Trophoblast cell (in vitro differentiated cells and primary cell): ENCODE measurements around the gene TRIM5. TPM values are rescaled to one million over a fixed set of nuclear protein-coding genes. Genes with fewer than 3 reads are reported as not detected.
A peak's percentile ranks its signal among the peaks of the same experiment; 100 is the strongest.

ENCODE experiments used
- DNase-seq, 2 donors: peaks; one replicate each; pipeline ENCODE4 v3.0.0-alpha.2; 2016
- H2AFZ ChIP-seq: 2 replicates; pipeline ENCODE4 v1.6.1; 2013; ENCODE audit warnings: low read length, moderate library complexity, mild to moderate bottlenecking; ENCODE audit not compliant: insufficient read depth, poor library complexity
- H2AK5ac ChIP-seq: 2 replicates; pipeline ENCODE4 v1.6.1; 2013; ENCODE audit warnings: mild to moderate bottlenecking, low read length
- H2BK120ac ChIP-seq: 2 replicates; pipeline ENCODE4 v1.6.1; 2013; ENCODE audit warnings: low read length, mild to moderate bottlenecking, moderate library complexity; ENCODE audit not compliant: insufficient read depth, poor library complexity
- H2BK12ac ChIP-seq: 2 replicates; pipeline ENCODE4 v1.6.1; 2013; ENCODE audit warnings: mild to moderate bottlenecking, low read length, moderate library complexity
- H2BK5ac ChIP-seq: 2 replicates; pipeline ENCODE4 v1.6.1; 2013; ENCODE audit warnings: low read length, low read depth, moderate library complexity, mild to moderate bottlenecking; ENCODE audit not compliant: poor library complexity
- H3K14ac ChIP-seq: 2 replicates; pipeline ENCODE4 v1.6.1; 2013; ENCODE audit warnings: mild to moderate bottlenecking, low read length
- H3K18ac ChIP-seq: 2 replicates; pipeline ENCODE4 v1.6.1; 2013; ENCODE audit warnings: mild to moderate bottlenecking, low read length
- H3K23ac ChIP-seq: 2 replicates; pipeline ENCODE4 v1.6.1; 2013; ENCODE audit warnings: low read length
- H3K27ac ChIP-seq: 2 replicates; pipeline ENCODE4 v1.5.1; 2013; ENCODE audit warnings: low read depth, mild to moderate bottlenecking, inconsistent platforms, low read length, moderate library complexity
- H3K27me3 ChIP-seq: 2 replicates; pipeline ENCODE4 v1.6.1; 2013; ENCODE audit warnings: inconsistent platforms, mild to moderate bottlenecking, low read length, moderate library complexity; ENCODE audit not compliant: insufficient read depth
- H3K36me3 ChIP-seq, 2 experiments: 1 replicate in 1 of 2; 2 replicates in 1 of 2; pipeline ENCODE4 v1.6.1; 2013; ENCODE audit warnings: low read length in 2 of 2, mild to moderate bottlenecking in 2 of 2, moderate library complexity in 1 of 2; ENCODE audit not compliant: insufficient read depth in 2 of 2, control insufficient read depth in 1 of 2
- H3K4ac ChIP-seq: 2 replicates; pipeline ENCODE4 v1.6.1; 2013; ENCODE audit warnings: low read depth, mild to moderate bottlenecking, low read length, moderate library complexity
- H3K4me1 ChIP-seq, 2 experiments: 1 replicate in 1 of 2; 2 replicates in 1 of 2; pipeline ENCODE4 v1.6.1; 2013; ENCODE audit warnings: low read length in 2 of 2, mild to moderate bottlenecking in 2 of 2, moderate library complexity in 1 of 2; ENCODE audit not compliant: insufficient read depth in 2 of 2, control insufficient read depth in 1 of 2
- H3K4me2 ChIP-seq: 2 replicates; pipeline ENCODE4 v1.6.1; 2013; ENCODE audit warnings: inconsistent platforms, mild to moderate bottlenecking, low read length, moderate library complexity
- H3K4me3 ChIP-seq: 2 replicates; pipeline ENCODE4 v1.5.1; 2013; ENCODE audit warnings: mild to moderate bottlenecking, low read depth, low read length, inconsistent platforms
- H3K79me1 ChIP-seq: one replicate; pipeline ENCODE4 v1.6.1; 2013; ENCODE audit warnings: low read length
- H3K79me2 ChIP-seq: 2 replicates; pipeline ENCODE4 v1.6.1; 2013; ENCODE audit warnings: low read length, mild to moderate bottlenecking; ENCODE audit not compliant: control insufficient read depth, insufficient read depth, poor library complexity
- H3K9ac ChIP-seq: 2 replicates; pipeline ENCODE4 v1.6.1; 2013; ENCODE audit warnings: mild to moderate bottlenecking, low read length
- H3K9me3 ChIP-seq: 2 replicates; pipeline ENCODE4 v1.6.1; 2013; ENCODE audit warnings: low read depth, mild to moderate bottlenecking, control low read depth, inconsistent platforms, low read length; ENCODE audit not compliant: insufficient read depth
- H4K12ac ChIP-seq: 2 replicates; pipeline ENCODE4 v1.6.1; 2013; ENCODE audit warnings: low read depth, mild to moderate bottlenecking, low read length, moderate library complexity
- H4K8ac ChIP-seq: 2 replicates; pipeline ENCODE4 v1.6.1; 2013; ENCODE audit warnings: low read depth, mild to moderate bottlenecking, low read length, moderate library complexity
- H4K91ac ChIP-seq: one replicate; pipeline ENCODE4 v1.6.1; 2013; ENCODE audit warnings: low read depth, mild to moderate bottlenecking, low read length, moderate library complexity
- WGBS: extraction: QIAGEN DNeasy Blood & Tissue Kit; methylation state at CpG from one replicate; pipeline ENCODE4 v1.1.7; 2013; ENCODE audit warnings: missing lambda C conversion rate; ENCODE audit not compliant: insufficient read length, insufficient coverage; ENCODE audit errors: extremely low coverage; 5-methylcytosine and 5-hydroxymethylcytosine counted together
- polyA plus RNA-seq: library from polyadenylated mRNA; stranded (reverse); fragments of 200-250 nt; gene quantifications from 2 replicates; pipeline ENCODE4 v1.2.3, GENCODE V29; 2013

Gene TRIM5, protein sequence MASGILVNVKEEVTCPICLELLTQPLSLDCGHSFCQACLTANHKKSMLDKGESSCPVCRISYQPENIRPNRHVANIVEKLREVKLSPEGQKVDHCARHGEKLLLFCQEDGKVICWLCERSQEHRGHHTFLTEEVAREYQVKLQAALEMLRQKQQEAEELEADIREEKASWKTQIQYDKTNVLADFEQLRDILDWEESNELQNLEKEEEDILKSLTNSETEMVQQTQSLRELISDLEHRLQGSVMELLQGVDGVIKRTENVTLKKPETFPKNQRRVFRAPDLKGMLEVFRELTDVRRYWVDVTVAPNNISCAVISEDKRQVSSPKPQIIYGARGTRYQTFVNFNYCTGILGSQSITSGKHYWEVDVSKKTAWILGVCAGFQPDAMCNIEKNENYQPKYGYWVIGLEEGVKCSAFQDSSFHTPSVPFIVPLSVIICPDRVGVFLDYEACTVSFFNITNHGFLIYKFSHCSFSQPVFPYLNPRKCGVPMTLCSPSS
- polyA plus RNA-seq: 41.2 and 42.4 TPM in 2 replicates

GRCh38 chr11:5684646-5685362 is at the start of gene TRIM5:
TSS of gene TRIM5 (minus strand) at chr11:5685074. CDS start at chr11:5680177, 4,897 bp downstream.
- H3K27me3 ChIP-seq: no peaks in the 10 kb centered on the region
- WGBS: no CpG with 5 or more reads among the region's 13 CpGs
- no peak within 1 kb of the TSS for H3K4ac ChIP-seq
- no peak within 1 kb of the TSS for H3K4me3 ChIP-seq
- H3K14ac ChIP-seq: peak within 1 kb of the TSS; percentile 42
- H2BK5ac ChIP-seq: peak within 1 kb of the TSS; percentile 67
- no peak within 1 kb of the TSS for H2AK5ac ChIP-seq
- H3K23ac ChIP-seq: no peak within 1 kb of the TSS
- no peak within 1 kb of the TSS for H2AFZ ChIP-seq
- H4K12ac ChIP-seq: no peak within 1 kb of the TSS
- H3K9ac ChIP-seq: peak within 1 kb of the TSS; percentile 79
- peaks cover 2% of the 10 kb centered on the region for H3K9me3 ChIP-seq
- peaks cover 0 to 2% of the 10 kb centered on the region in 2 experiments for H3K4me1 ChIP-seq
- peaks cover 2% of the 10 kb centered on the region in 2 experiments for H3K36me3 ChIP-seq
- peak within 1 kb of the TSS; percentile 36 for H2BK12ac ChIP-seq
- H2BK120ac ChIP-seq: peak within 1 kb of the TSS; percentile 38
- no peak within 1 kb of the TSS for H4K8ac ChIP-seq
- H3K79me1 ChIP-seq: peaks cover 6% of the 10 kb centered on the region
- peak within 1 kb of the TSS; percentile 94 for H3K4me2 ChIP-seq
- peak within 1 kb of the TSS; percentile 93 for H3K27ac ChIP-seq
- no peak within 1 kb of the TSS for H3K18ac ChIP-seq
- peak within 1 kb of the TSS; percentile 55 for H4K91ac ChIP-seq
- H3K79me2 ChIP-seq: no peaks in the 10 kb centered on the region
- DNase-seq: peak; percentile 95 to 98

GRCh38 chr11:5727691-5728090 is 42.8 kb upstream of the TRIM5 start:
- Histone ChIP-seq H3K79me2 (no peaks in the 10 kb centered on the region), H4K8ac (no peak overlapping the region), H3K14ac (no peak overlapping the region), H3K27me3 (no peaks in the 10 kb centered on the region), H2AK5ac (no peak overlapping the region), H3K23ac (no peak overlapping the region), H3K36me3 (no peaks in the 10 kb centered on the region), H3K18ac (no peak overlapping the region), H2BK120ac (no peak overlapping the region), H4K12ac (no peak overlapping the region), H3K27ac (no peak overlapping the region), H2BK12ac (no peak overlapping the region), H3K9ac (no peak overlapping the region), H3K4ac (no peak overlapping the region), H4K91ac (no peak overlapping the region), H3K9me3 (peaks cover 2% of the 10 kb centered on the region), H3K4me1 (no peaks in the 10 kb centered on the region), H3K79me1 (no peaks in the 10 kb centered on the region), H3K4me2 (no peak overlapping the region), H3K4me3 (no peak overlapping the region), H2BK5ac (no peak overlapping the region), H2AFZ (no peak overlapping the region)
- no CpG with 5 or more reads among the region's 1 CpG for WGBS
- no peak for DNase-seq

GRCh38 chr11:5726351-5726750 is 41.5 kb upstream of the TRIM5 start:
- Histone ChIP-seq H2BK5ac (no peak overlapping the region), H3K36me3 (no peaks in the 10 kb centered on the region), H3K9me3 (peaks cover 2% of the 10 kb centered on the region), H3K79me2 (no peaks in the 10 kb centered on the region), H3K4ac (no peak overlapping the region), H3K9ac (no peak overlapping the region), H2BK120ac (no peak overlapping the region), H3K14ac (no peak overlapping the region), H2AFZ (no peak overlapping the region), H4K8ac (no peak overlapping the region), H3K27ac (no peak overlapping the region), H4K91ac (no peak overlapping the region), H3K18ac (no peak overlapping the region), H4K12ac (no peak overlapping the region), H3K4me1 (no peaks in the 10 kb centered on the region), H3K79me1 (no peaks in the 10 kb centered on the region), H2BK12ac (no peak overlapping the region), H3K4me3 (no peak overlapping the region), H3K4me2 (no peak overlapping the region), H3K23ac (no peak overlapping the region), H2AK5ac (no peak overlapping the region), H3K27me3 (no peaks in the 10 kb centered on the region)
- DNase-seq: peak in 1 of 2 donors; percentile 26
- WGBS: no CpG with 5 or more reads among the region's 1 CpG

DNA sequence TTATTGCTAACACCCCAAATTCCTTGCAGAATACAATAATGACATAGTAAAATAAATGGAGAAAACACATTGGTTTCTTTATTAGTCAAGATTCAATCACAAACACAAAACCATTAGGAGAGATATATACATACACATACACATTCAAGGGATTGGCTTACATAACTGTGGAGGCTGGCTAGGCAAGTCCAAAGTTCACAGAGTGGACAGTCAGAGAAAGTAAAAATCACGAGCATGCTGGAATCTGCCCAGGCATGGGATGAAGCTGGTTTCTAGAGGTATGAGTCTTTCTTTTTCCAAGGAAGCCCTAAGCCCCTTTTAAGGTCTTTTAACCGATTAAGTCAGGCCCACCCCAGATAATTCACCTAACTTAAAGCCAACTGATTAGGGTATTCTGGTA is 37.7 kb upstream of the TRIM5 start:
- Histone ChIP-seq H3K9ac (no peak overlapping the region), H2AFZ (no peak overlapping the region), H2AK5ac (no peak overlapping the region), H3K23ac (no peak overlapping the region), H2BK12ac (no peak overlapping the region), H4K12ac (no peak overlapping the region), H3K18ac (no peak overlapping the region), H4K91ac (no peak overlapping the region), H3K79me2 (no peaks in the 10 kb centered on the region), H3K36me3 (no peaks in the 10 kb centered on the region), H4K8ac (no peak overlapping the region), H3K4me1 (no peaks in the 10 kb centered on the region), H2BK5ac (no peak overlapping the region), H3K4me3 (no peak overlapping the region), H3K79me1 (no peaks in the 10 kb centered on the region), H3K9me3 (peaks cover 2% of the 10 kb centered on the region), H3K27me3 (no peaks in the 10 kb centered on the region), H3K27ac (no peak overlapping the region), H3K4me2 (no peak overlapping the region), H2BK120ac (no peak overlapping the region), H3K4ac (no peak overlapping the region), H3K14ac (no peak overlapping the region)
- peak in 1 of 2 donors; percentile 64 for DNase-seq
- WGBS: no CpG with 5 or more reads among the region's 2 CpGs
